Endothelial cell of umbilical vein (primary cell): ENCODE results near the gene NABP1. TPM values are rescaled to one million over a fixed set of nuclear protein-coding genes. Genes with fewer than 3 reads are reported as not detected.

Experiments used
- BruUV-seq: library from RNA; stranded (reverse); fragments of 400-500 nt; replicated peaks from 2 replicates; lab custom pipeline; 2021; lab: Mats Ljungman, UMichigan
- CTCF ChIA-PET: fragments of 300-600, 350-600 bp; sonication (Branson Sonifier 250); formaldehyde crosslinking; loops from one replicate; lab custom pipeline; 2021; ENCODE audit warnings: antibody characterized with exemption, inconsistent platforms; lab: Charles Lee
- POLR2A ChIA-PET: fragments of 300-600, 350-600 bp; sonication (Branson Sonifier 250); formaldehyde crosslinking; loops from one replicate; lab custom pipeline; 2021; ENCODE audit warnings: antibody characterized with exemption, inconsistent platforms; lab: Charles Lee
- DNase-seq: peaks from one replicate; pipeline ENCODE4 v3.0.0-alpha.2; 2011; ENCODE audit warnings: low read depth, low spot score
- FAIRE-seq: peaks from 2 replicates; lab custom pipeline; 2011; peaks lifted over from hg19 to GRCh38; lab: Jason Lieb, UNC
- H2AFZ ChIP-seq: 2 replicates; pipeline ENCODE4 v1.6.0; 2012; ENCODE audit warnings: low read depth, low read length, control low read depth, inconsistent platforms
- H3K27ac ChIP-seq: 2 replicates; pipeline ENCODE4 v1.5.1; 2011; ENCODE audit warnings: low read depth, mild to moderate bottlenecking, control low read depth, low read length, moderate library complexity; ENCODE audit not compliant: insufficient read depth
- H3K27me3 ChIP-seq, 2 experiments: 2 replicates each; pipeline versions ENCODE4 v1.6.0 to v1.6.1; 2011; ENCODE audit warnings: low read length in 2 of 2, mixed read lengths in 1 of 2; ENCODE audit not compliant: control insufficient read depth in 2 of 2, insufficient read depth in 2 of 2
- H3K36me3 ChIP-seq, 2 experiments: 2 replicates in 1 of 2; 3 replicates in 1 of 2; pipeline ENCODE4 v1.5.1; 2011; ENCODE audit warnings: low read length in 2 of 2, mild to moderate bottlenecking in 1 of 2, moderate library complexity in 1 of 2; ENCODE audit not compliant: control insufficient read depth in 2 of 2, insufficient read depth in 2 of 2; ENCODE audit errors: extremely low read depth in 1 of 2
- H3K4me1 ChIP-seq: 3 replicates; pipeline ENCODE4 v1.5.1; 2011; ENCODE audit warnings: mild to moderate bottlenecking, low read length; ENCODE audit not compliant: control insufficient read depth, insufficient read depth; ENCODE audit errors: extremely low read depth
- H3K4me2 ChIP-seq: 2 replicates; pipeline ENCODE4 v1.6.1; 2011; ENCODE audit warnings: low read length, control low read depth, mixed read lengths; ENCODE audit not compliant: insufficient read depth
- H3K4me3 ChIP-seq, 3 experiments: fragments of 200-600 bp in 1 of 3; sonication (generic), shearing (Covaris generic) in 1 of 3; replicated peaks in 1 of 3; 2 replicates each; pipeline ENCODE4 v1.5.1; 2011 to 2016; ENCODE audit warnings: control low read depth in 3 of 3, low read length in 3 of 3, mild to moderate bottlenecking in 2 of 3, inconsistent platforms in 1 of 3, low read depth in 1 of 3, moderate library complexity in 1 of 3; ENCODE audit not compliant: insufficient read depth in 1 of 3
- H3K79me2 ChIP-seq: 2 replicates; pipeline ENCODE4 v1.6.0; 2012; ENCODE audit warnings: low read length, inconsistent platforms; ENCODE audit not compliant: control insufficient read depth, insufficient read depth
- H3K9ac ChIP-seq: replicated peaks from 2 replicates; pipeline ENCODE3; 2011; ENCODE audit warnings: low read length, control low read depth; ENCODE audit not compliant: insufficient read depth; ENCODE audit errors: extremely low read depth
- H3K9me1 ChIP-seq: replicated peaks from 3 replicates; pipeline ENCODE4 v1.6.0; 2011; ENCODE audit warnings: mild to moderate bottlenecking, low read length; ENCODE audit not compliant: control insufficient read depth, insufficient read depth; ENCODE audit errors: extremely low read depth
- H3K9me3 ChIP-seq: replicated peaks from 2 replicates; pipeline ENCODE4 v1.5.1; 2012; ENCODE audit warnings: low read length, inconsistent platforms; ENCODE audit not compliant: control insufficient read depth, insufficient read depth
- H4K20me1 ChIP-seq: replicated peaks from 2 replicates; pipeline ENCODE3; 2011; ENCODE audit warnings: mild to moderate bottlenecking, low read length; ENCODE audit not compliant: control insufficient read depth, insufficient read depth; ENCODE audit errors: extremely low read depth
- CTCF ChIP-seq, 2 donors: IDR thresholded peaks; 1 replicate in 1 of 2; 2 replicates in 1 of 2; pipeline ENCODE4 v1.5.1; 2011; ENCODE audit warnings: low read length in 2 of 2, mild to moderate bottlenecking in 2 of 2, moderate library complexity in 2 of 2, control low read depth in 1 of 2, inconsistent platforms in 1 of 2, low read depth in 1 of 2; ENCODE audit not compliant: insufficient read depth in 1 of 2; ENCODE audit errors: extremely low read depth in 1 of 2
- EZH2 ChIP-seq: IDR thresholded peaks from 2 replicates; pipeline ENCODE4 v1.6.1; 2012; ENCODE audit warnings: borderline replicate concordance, low read depth, mild to moderate bottlenecking, moderate library complexity, low read length, inconsistent platforms; ENCODE audit not compliant: severe bottlenecking
- FOS ChIP-seq: IDR thresholded peaks from 2 replicates; pipeline ENCODE4 v1.6.1; 2011; ENCODE audit warnings: mild to moderate bottlenecking, low read length, moderate library complexity, borderline replicate concordance; ENCODE audit not compliant: insufficient read depth
- GATA2 ChIP-seq: IDR thresholded peaks from 2 replicates; pipeline ENCODE4 v1.7.0; 2011; ENCODE audit warnings: low read depth, mild to moderate bottlenecking, moderate library complexity, mixed read lengths, low read length; ENCODE audit not compliant: insufficient read length, insufficient read depth
- JUN ChIP-seq: IDR thresholded peaks from 2 replicates; pipeline ENCODE4 v1.6.1; 2011; ENCODE audit warnings: borderline replicate concordance, low read depth; ENCODE audit not compliant: insufficient read length, insufficient read depth
- MAX ChIP-seq: IDR thresholded peaks from 2 replicates; pipeline ENCODE4 v1.6.1; 2011; ENCODE audit not compliant: insufficient read depth, insufficient read length
- MYC ChIP-seq: IDR thresholded peaks from one replicate; pipeline ENCODE4 v1.6.1; 2011; ENCODE audit warnings: mild to moderate bottlenecking, low read depth, low read length
- POLR2A ChIP-seq: IDR thresholded peaks from 2 replicates; pipeline ENCODE4 v1.6.1; 2012; ENCODE audit warnings: low read depth, mild to moderate bottlenecking, control low read depth, low read length
- POLR2AphosphoS5 ChIP-seq: IDR thresholded peaks from 2 replicates; pipeline ENCODE4 v1.6.1; 2012; ENCODE audit warnings: low read depth, mild to moderate bottlenecking, control low read depth, low read length, moderate library complexity; ENCODE audit not compliant: insufficient read depth
- dilution Hi-C: fragments of 300-500 bp; cut with MboI; formaldehyde crosslinking; loops from one replicate; pipeline ENCODE4 v1.15.0; 2019; ENCODE audit warnings: low sequenced_read_pairs; ENCODE audit not compliant: extremely low pct_ligation_motif_present
- intact Hi-C: fragments of 100-400 bp; cut with micrococcal nuclease; formaldehyde crosslinking; loops from one replicate; pipeline ENCODE4 v1.10.0; 2022
- polyA plus RNA-seq, 4 experiments: library from polyadenylated mRNA; depleted of rRNA in 3 of 4; stranded (reverse) in 3 of 4; unstranded in 1 of 4; fragments of >200 nt; gene quantifications; 2 replicates each; pipeline versions ENCODE4 v1.2.1 to v1.2.3, GENCODE V29; 2011 to 2012; ENCODE audit warnings: missing spikeins in 1 of 4
- total RNA-seq: library from RNA; stranded (reverse); gene quantifications from 2 replicates; pipeline ENCODE4 v1.2.3, GENCODE V29; 2021

NABP1 gene
- total and polyA plus RNA-seq, 2 donors (not counting 3 experiments of a cell fraction or from before 2014, with no cell fraction given): 14.7 to 47.6 TPM

- Histone ChIP-seq H3K4me3 (no peak overlapping the region), H3K27ac (no peak overlapping the region), H4K20me1 (no peaks in the 10 kb centered on the region), H3K9ac (no peak overlapping the region), H3K36me3 (no peaks in the 10 kb centered on the region), H3K9me1 (no peaks in the 10 kb centered on the region), H3K27me3 (no peaks in the 10 kb centered on the region), H3K9me3 (no peaks in the 10 kb centered on the region), H3K79me2 (no peaks in the 10 kb centered on the region), H2AFZ (no peak overlapping the region), H3K4me1 (peaks cover 12% of the 10 kb centered on the region), H3K4me2 (no peak overlapping the region)
- BruUV-seq: no TSS peak
- DNase-seq (no peak), FAIRE-seq (no peak)
- dilution Hi-C loops: no loop called here
- intact Hi-C loops: no loop called here
- no peak for TF ChIP-seq MAX
- no peak for TF ChIP-seq POLR2AphosphoS5
- TF ChIP-seq POLR2A: no peak
- no peak for TF ChIP-seq CTCF (IDR thresholded peaks at IDR 0.05; ENCODE audit: extremely low read depth in 1 of 2, insufficient read depth in 1 of 2, low read depth in 1 of 2, low read length in 2 of 2)
- TF ChIP-seq EZH2: no peak
- no peak for TF ChIP-seq MYC
- no peak for TF ChIP-seq JUN
- TF ChIP-seq FOS: no peak
- TF ChIP-seq GATA2: no peak
- ChIA-PET POLR2A (interaction anchor here (1.2 kb wide), 1 partner anchor 12 kb away, joined by 7 read pairs; the partner anchor contains the start of gene NABP1), CTCF (interaction anchor here (1.3 kb wide), 1 partner anchor 18 kb away, joined by 4 read pairs; no protein-coding TSS in a partner anchor)
Observed at GRCh38 chr2:191666226-191666625, 11.7 kb upstream of the NABP1 start.
